ENCODE data around the gene RHOV.

DNA sequence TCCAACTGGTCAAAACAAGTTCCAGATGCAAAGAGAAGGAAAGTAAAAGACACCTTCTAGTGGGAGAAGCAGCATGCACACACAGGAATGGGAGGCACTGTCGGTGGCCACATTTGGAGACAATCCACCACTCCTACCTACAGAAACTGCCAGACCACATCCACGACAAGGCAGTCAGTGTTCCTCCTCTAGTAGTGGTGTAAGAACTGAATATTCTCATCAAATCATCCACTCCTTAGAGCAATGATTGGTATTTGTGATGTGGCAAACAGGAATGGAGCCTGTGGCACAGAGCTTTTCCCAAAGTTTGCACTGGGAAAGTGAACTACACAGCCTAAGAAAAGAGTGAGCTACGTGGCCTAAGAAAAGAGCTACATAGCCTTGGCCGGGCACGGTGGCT, 35.3 kb downstream of the RHOV start:
- TF ChIP-seq, protein P1, sequence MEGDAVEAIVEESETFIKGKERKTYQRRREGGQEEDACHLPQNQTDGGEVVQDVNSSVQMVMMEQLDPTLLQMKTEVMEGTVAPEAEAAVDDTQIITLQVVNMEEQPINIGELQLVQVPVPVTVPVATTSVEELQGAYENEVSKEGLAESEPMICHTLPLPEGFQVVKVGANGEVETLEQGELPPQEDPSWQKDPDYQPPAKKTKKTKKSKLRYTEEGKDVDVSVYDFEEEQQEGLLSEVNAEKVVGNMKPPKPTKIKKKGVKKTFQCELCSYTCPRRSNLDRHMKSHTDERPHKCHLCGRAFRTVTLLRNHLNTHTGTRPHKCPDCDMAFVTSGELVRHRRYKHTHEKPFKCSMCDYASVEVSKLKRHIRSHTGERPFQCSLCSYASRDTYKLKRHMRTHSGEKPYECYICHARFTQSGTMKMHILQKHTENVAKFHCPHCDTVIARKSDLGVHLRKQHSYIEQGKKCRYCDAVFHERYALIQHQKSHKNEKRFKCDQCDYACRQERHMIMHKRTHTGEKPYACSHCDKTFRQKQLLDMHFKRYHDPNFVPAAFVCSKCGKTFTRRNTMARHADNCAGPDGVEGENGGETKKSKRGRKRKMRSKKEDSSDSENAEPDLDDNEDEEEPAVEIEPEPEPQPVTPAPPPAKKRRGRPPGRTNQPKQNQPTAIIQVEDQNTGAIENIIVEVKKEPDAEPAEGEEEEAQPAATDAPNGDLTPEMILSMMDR (conservative IDR thresholded peaks at IDR 0.05 in 1 of 2, IDR thresholded peaks at IDR 0.05 in 1 of 2; ENCODE audit: extremely low read depth in 1 of 2, insufficient read depth in 1 of 2, low read depth in 1 of 2, low read length in 2 of 2), result no peak
- TF ChIP-seq EZH2 (IDR thresholded peaks at IDR 0.05; ENCODE audit: borderline replicate concordance, low read length), result no peak
